GM12891 (cell line): ENCODE measurements around the gene ACBD6.

Experiments used
- PAX5 ChIP-seq: IDR thresholded peaks from 2 replicates; pipeline ENCODE4 v1.6.1; 2011; ENCODE audit warnings: low read length, moderate library complexity, mild to moderate bottlenecking; ENCODE audit not compliant: insufficient read depth, severe bottlenecking
- POLR2A ChIP-seq: IDR thresholded peaks from 2 replicates; pipeline ENCODE4 v1.6.1; 2011; ENCODE audit warnings: low read depth, low read length, control low read depth
- POLR2AphosphoS5 ChIP-seq: IDR thresholded peaks from 2 replicates; pipeline ENCODE4 v1.6.1; 2011; ENCODE audit warnings: low read depth, low read length, control low read depth
- POU2F2 ChIP-seq: IDR thresholded peaks from 2 replicates; pipeline ENCODE4 v1.6.1; 2011; ENCODE audit warnings: low read depth, mild to moderate bottlenecking, control low read depth, low read length, moderate library complexity
- SPI1 ChIP-seq: IDR thresholded peaks from 2 replicates; pipeline ENCODE4 v1.6.1; 2011; ENCODE audit warnings: low read depth, low read length, control low read depth
- TAF1 ChIP-seq: IDR thresholded peaks from 2 replicates; pipeline ENCODE4 v1.6.1; 2011; ENCODE audit warnings: low read depth, low read length, control low read depth

- no peak for TF ChIP-seq PAX5
- TF ChIP-seq POLR2A, result no peak
- no peak for TF ChIP-seq POLR2AphosphoS5
- TF ChIP-seq TAF1, result no peak
- TF ChIP-seq SPI1, result no peak
- TF ChIP-seq POU2F2, result no peak
Measured at GRCh38 chr1:180238675-180239074, 263.7 kb downstream of the ACBD6 start.
